Choroid plexus epithelial cell (primary cell): ENCODE results near the gene FCGR3B.
A peak's percentile ranks its signal among the peaks of the same experiment; 100 is the strongest.
"Not testable (repeated sequence)": the region's sequence is repeated elsewhere in the genome, so short reads cannot be mapped to it uniquely, and the experiment has no call there.

Source experiments
- DNase-seq: peaks from one replicate; pipeline ENCODE4 v3.0.0-alpha.2; 2010; ENCODE audit warnings: low read depth
- H3K4me3 ChIP-seq: 2 replicates; pipeline ENCODE4 v1.5.1; 2011; ENCODE audit warnings: low read depth, mild to moderate bottlenecking, control low read depth, low read length, moderate library complexity

Gene FCGR3B

DNA sequence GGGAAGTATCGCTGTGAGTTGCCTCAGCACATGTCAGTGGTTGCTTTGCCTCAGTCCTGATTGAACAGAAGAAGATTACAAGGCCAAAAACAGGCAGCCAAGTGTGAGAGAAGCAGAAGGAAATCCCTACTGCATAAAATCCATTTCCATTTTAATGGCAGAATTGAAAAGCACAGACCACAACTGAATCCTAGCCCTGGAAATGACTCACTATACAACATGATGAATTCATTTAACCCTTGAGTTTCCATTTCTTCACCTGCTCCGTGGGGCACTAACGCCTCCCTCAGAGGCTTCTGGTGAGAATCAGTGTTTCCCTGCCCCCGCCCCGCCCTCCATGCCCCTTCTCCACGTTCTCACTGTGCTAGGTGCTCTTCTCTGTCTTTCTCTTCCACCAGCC lies 41.1 kb downstream of the FCGR3B start:
- H3K4me3 ChIP-seq, result not testable (repeated sequence)
- peak; percentile 3 for DNase-seq

DNA sequence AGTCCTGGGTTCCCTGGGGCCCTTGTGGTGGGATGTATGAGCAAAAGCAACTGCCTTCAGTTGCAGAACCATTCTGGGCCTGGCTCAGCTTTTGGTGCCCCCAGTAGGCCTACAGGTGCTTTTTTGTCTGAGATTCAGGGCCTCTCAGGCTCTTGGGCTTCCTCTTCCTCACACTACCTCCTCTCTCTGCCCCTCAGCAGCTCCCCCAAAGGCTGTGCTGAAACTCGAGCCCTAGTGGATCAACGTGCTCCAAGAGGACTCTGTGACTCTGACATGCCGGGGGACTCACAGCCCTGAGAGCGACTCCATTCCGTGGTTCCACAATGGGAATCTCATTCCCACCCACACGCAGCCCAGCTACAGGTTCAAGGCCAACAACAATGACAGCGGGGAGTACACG lies 41.6 kb downstream of the FCGR3B start:
- not testable (repeated sequence) for DNase-seq, H3K4me3 ChIP-seq

DNA sequence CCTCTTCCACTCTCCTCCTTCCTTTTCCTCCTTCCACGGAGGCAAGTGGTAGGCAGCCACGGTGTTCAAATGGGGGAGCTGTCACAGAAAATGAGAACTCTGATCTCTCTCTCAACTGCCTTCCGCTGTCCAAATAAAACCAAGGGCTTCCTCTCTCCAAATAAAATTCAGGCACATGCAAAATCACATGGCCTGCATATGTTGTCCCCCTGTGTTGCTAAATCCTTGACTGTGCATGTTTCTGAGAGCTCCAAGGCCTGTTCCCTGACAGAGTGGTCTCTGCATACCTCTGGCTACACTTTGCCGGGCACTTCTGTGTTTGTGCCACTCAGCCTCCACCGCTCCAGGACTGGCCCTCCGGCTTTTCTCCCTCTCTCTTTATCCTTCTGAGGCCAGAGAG lies 42.4 kb downstream of the FCGR3B start:
- H3K4me3 ChIP-seq, DNase-seq: not testable (repeated sequence)

DNA sequence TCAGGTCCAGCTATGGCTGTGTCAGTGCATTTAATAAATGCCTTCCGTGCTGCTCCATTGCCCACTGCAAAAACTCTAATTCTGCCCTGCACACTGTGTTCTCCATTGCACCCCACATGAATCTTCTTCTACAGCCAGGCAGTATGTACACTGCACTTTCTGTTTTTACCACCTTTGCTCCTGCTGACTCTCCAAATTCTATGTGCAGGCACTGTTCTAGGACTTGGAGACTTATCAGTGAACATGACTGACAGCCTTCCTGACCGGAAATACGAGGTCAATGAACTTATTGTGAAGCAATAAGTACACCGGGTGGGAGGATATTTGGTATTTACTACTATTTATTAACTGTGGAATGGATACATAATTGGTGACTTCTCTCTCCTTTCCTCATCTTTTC lies 48.1 kb downstream of the FCGR3B start:
- not testable (repeated sequence) for DNase-seq, H3K4me3 ChIP-seq

DNA sequence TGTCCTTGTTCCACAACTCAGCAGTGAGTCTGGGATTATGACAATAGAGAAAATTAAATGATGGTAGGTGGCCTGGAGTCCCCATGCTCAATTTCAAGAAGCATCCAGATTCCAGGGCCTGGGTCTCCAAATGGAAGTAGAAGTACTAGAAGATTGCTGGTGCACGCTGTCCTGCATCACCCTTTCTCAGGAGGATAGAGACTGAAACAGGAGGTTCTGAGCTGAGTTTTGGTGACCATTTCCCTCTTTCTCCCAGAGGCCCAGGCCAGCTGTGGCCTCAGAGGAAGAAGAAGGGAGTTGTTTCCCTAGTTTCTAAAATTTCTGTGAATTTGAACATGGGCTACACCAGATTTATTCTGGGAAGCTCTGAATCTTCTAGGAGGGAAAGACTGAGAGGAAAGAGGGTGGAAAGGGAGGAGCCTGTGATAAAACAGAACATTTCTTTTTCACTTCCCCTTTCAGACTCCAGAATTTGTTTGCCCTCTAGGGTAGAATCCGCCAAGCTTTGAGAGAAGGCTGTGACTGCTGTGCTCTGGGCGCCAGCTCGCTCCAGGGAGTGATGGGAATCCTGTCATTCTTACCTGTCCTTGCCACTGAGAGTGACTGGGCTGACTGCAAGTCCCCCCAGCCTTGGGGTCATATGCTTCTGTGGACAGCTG lies 50.0 kb downstream of the FCGR3B start:
- not testable (repeated sequence) for H3K4me3 ChIP-seq, DNase-seq

DNA sequence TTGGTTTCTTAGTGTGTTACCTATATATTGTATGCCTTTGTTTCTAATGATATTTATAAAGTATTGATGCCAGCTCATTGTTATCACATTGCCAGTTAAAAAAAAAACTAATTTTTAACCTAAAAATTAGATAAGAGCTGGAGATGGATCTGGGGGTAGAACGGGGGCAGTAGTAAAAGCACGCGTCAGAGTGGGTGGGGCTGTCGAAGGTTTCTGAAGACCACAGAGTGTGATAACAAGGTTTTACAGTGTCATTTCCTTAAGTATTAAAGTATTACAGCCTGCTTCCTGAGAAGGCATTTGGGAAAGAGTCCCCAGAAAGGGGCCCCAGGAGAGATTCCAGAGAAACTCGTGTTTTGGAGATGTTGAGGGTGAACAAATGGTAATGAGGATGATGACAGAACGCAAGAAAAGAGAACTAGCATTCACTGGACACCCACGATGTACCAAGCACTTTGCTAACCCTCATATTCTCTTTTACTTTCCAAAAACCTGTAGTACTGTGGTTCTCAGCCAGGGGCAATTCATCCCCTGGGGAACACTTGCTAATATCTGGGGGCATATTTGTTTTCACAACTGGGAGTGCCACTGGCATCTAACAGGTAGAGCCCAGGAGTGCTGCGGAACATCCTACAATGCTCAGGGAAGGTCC lies 51.0 kb downstream of the FCGR3B start:
- not testable (repeated sequence) for DNase-seq, H3K4me3 ChIP-seq

DNA sequence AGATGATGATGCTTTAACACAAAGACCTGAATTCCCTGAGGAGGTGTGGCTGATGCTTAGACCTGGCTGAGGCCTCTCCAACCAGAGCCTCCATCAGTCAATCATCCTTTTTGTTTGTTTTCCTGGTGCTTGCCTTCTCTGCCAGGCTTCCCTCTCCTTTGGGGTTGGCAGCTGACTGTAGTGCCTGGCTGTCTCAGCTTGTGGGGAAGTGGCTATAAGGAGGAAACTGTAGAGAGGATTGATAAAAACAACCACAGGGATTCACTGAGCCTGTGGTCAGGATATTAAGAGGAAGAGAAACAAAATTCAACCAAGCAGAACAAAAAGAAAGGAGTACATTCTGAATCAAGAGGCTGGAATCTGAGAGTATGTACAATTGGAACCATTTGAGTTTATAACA lies 54.3 kb downstream of the FCGR3B start:
- H3K4me3 ChIP-seq, DNase-seq: not testable (repeated sequence)
